C4-2B (cell line): ENCODE data around the gene SYT15B.
"Not testable (repeated sequence)": the region's sequence is repeated elsewhere in the genome, so short reads cannot be mapped to it uniquely, and the experiment has no call there.

Experiments used
- ZFX ChIP-seq: fragments of 450-650 bp; IDR thresholded peaks from 2 replicates; pipeline ENCODE4 v1.6.1; 2017
- TF ChIP-seq, protein P1 (sequence below): fragments of 450-650 bp; conservative IDR thresholded peaks from 2 replicates; pipeline ENCODE4 v1.5.1; 2017; ENCODE audit warnings: mild to moderate bottlenecking

- TF ChIP-seq, protein P1, sequence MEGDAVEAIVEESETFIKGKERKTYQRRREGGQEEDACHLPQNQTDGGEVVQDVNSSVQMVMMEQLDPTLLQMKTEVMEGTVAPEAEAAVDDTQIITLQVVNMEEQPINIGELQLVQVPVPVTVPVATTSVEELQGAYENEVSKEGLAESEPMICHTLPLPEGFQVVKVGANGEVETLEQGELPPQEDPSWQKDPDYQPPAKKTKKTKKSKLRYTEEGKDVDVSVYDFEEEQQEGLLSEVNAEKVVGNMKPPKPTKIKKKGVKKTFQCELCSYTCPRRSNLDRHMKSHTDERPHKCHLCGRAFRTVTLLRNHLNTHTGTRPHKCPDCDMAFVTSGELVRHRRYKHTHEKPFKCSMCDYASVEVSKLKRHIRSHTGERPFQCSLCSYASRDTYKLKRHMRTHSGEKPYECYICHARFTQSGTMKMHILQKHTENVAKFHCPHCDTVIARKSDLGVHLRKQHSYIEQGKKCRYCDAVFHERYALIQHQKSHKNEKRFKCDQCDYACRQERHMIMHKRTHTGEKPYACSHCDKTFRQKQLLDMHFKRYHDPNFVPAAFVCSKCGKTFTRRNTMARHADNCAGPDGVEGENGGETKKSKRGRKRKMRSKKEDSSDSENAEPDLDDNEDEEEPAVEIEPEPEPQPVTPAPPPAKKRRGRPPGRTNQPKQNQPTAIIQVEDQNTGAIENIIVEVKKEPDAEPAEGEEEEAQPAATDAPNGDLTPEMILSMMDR: not testable (repeated sequence)
- TF ChIP-seq ZFX: not testable (repeated sequence)
Measured at GRCh38 chr10:47768578-47769115, 5.3 kb upstream of the SYT15B start.
